ENCODE measurements around the gene HLA-E. TPM values are rescaled to one million over a fixed set of nuclear protein-coding genes. Genes with fewer than 3 reads are reported as not detected.
"Not testable (repeated sequence)": the region's sequence is repeated elsewhere in the genome, so short reads cannot be mapped to it uniquely, and the experiment has no call there.

HLA-E gene
- total RNA-seq, 5 donors from 2014 or later (not counting 1 experiment from before 2014, with no cell fraction given) = 1,114 to 1,417 (median 1,253) TPM

DNA sequence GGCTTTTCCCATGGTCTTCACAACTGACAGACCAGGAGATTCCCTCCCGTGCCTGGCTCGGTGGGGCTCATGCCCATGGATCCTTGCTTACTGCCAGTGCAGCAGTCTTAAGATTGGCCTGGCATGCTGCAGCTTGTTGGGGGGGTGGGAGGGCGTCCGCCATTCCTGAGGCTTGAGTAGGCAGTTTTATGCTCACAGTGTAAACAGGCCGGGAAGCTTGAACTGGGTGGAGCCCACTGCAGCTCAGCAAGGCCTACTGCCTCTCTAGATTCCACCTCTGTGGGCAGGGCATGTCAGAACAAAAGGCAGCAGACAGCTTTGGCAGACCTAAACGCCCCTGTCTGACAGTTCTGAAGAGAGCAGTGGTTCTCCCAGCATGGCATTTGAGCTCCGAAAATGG is 31.8 kb downstream of the HLA-E start:
- H3K4me3 Mint-ChIP-seq; H3K27ac ChIP-seq (ENCODE audit: low read length): not testable (repeated sequence)
- WGBS (ENCODE audit: insufficient coverage) = 86% methylated on average over 4 of the region's 7 CpGs

DNA sequence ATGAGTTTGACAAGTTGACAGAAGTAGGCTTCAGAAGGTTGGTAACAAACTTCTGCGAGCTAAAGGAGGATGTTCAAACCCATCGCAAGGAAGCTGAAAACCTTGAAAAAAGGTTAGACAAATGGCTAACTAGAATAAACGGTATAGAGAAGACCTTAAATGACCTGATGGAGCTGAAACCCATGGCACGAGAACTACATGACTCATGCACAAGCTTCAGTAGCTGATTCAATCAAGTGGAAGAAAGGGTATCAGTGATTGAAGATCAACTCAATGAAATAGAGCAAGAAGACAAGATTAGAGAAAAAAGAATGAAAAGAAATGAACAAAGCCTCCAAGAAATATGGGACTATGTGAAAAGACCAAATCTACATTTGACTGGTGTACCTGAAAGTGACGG is 32.6 kb downstream of the HLA-E start:
- POLR2A ChIA-PET = interaction anchor here in 1 of 2 donors (0.6 kb wide), 1 partner anchor 10 kb away, joined by 3 read pairs; no protein-coding TSS in a partner anchor
- H3K4me3 ChIP-seq (ENCODE audit: control insufficient read depth in 1 of 2, extremely low read depth in 1 of 2, low read length in 1 of 2); H3K27me3 Mint-ChIP-seq; ATAC-seq (replicated peaks in 1 of 4); H3K9me3 ChIP-seq; H3K27ac ChIP-seq (ENCODE audit: low read length); H3K27me3 ChIP-seq (replicated peaks in 1 of 2; ENCODE audit: control insufficient read depth in 2 of 2, extremely low read depth in 1 of 2, insufficient read depth in 2 of 2, low read length in 1 of 2); H3K4me3 Mint-ChIP-seq; H3K27ac Mint-ChIP-seq; DNase-seq; H3K36me3 ChIP-seq (ENCODE audit: control insufficient read depth in 2 of 2, extremely low read depth in 1 of 2, insufficient read depth in 1 of 2, low read length in 1 of 2): not testable (repeated sequence)
- peaks cover 42 to 66% (median 47%) of the 10 kb centered on the region in 3 donors for H3K4me1 Mint-ChIP-seq
- H3K9me3 Mint-ChIP-seq = peaks cover 7 to 19% (median 10%) of the 10 kb centered on the region in 3 donors
- peaks cover 23% of the 10 kb centered on the region for H3K36me3 Mint-ChIP-seq
- 80% methylated on average over 2 of the region's 5 CpGs for WGBS (ENCODE audit: insufficient coverage)
- H3K4me1 ChIP-seq (ENCODE audit: control insufficient read depth in 1 of 2, extremely low read depth in 1 of 2, insufficient read depth in 2 of 2, low read length in 2 of 2) = peaks cover 10 to 38% of the 10 kb centered on the region in 2 experiments
- CTCF ChIA-PET = interaction anchor here in 1 of 2 donors (1.0 kb wide), 1 partner anchor 13 kb away, joined by 3 read pairs; no protein-coding TSS in a partner anchor

More for the DNA sequence above, 31.8 kb downstream of the HLA-E start:
- CTCF ChIA-PET = interaction anchor here in 1 of 2 donors (1.0 kb wide), 1 partner anchor 12 kb away, joined by 3 read pairs; no protein-coding TSS in a partner anchor
- H3K4me3 ChIP-seq (ENCODE audit: control insufficient read depth in 1 of 2, extremely low read depth in 1 of 2, low read length in 1 of 2); ATAC-seq (replicated peaks in 1 of 4); H3K27me3 ChIP-seq (replicated peaks in 1 of 2; ENCODE audit: control insufficient read depth in 2 of 2, extremely low read depth in 1 of 2, insufficient read depth in 2 of 2, low read length in 1 of 2); H3K27me3 Mint-ChIP-seq; DNase-seq; H3K36me3 ChIP-seq (ENCODE audit: control insufficient read depth in 2 of 2, extremely low read depth in 1 of 2, insufficient read depth in 1 of 2, low read length in 1 of 2); H3K9me3 ChIP-seq; H3K27ac Mint-ChIP-seq: not testable (repeated sequence)
- Mint-ChIP-seq H3K36me3 (peaks cover 23% of the 10 kb centered on the region), H3K4me1 (peaks cover 48 to 67% (median 55%) of the 10 kb centered on the region in 3 donors), H3K9me3 (peaks cover 7 to 19% (median 10%) of the 10 kb centered on the region in 3 donors)
- peaks cover 10 to 46% of the 10 kb centered on the region in 2 experiments for H3K4me1 ChIP-seq (ENCODE audit: control insufficient read depth in 1 of 2, extremely low read depth in 1 of 2, insufficient read depth in 2 of 2, low read length in 2 of 2)
- POLR2A ChIA-PET = interaction anchor here in 1 of 2 donors (0.5 kb wide), 1 partner anchor 26 kb away, joined by 7 read pairs; no protein-coding TSS in a partner anchor

DNA sequence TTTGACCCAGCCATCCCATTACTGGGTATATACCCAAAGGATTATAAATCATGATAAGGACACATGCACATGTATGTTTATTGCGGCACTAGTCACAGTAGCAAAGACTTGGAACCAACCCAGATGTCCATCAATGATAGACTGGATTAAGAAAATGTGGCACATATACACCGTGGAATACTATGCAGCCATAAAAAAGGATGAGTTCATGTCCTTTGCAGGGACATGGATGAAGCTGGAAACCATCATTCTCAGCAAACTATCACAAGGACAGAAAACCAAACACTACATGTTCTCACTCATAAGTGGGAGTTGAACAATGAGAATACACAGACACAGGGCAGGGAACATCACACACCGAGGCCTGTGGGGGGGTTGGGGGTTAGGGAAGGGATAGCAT is 37.1 kb downstream of the HLA-E start:
- H3K9me3 Mint-ChIP-seq = peaks cover 0 to 13% (median 10%) of the 10 kb centered on the region in 3 donors
- ChIA-PET POLR2A (interaction anchor here in 1 of 2 donors (0.6 kb wide), 1 partner anchor 839 kb away, joined by 9 read pairs; no protein-coding TSS in a partner anchor), CTCF (interaction anchor here in 1 of 2 donors (1.3 to 1.6 kb wide), 2 partner anchors 8 to 15 kb away, joined by 3 to 4 read pairs; no protein-coding TSS in a partner anchor)
- not testable (repeated sequence) for H3K4me3 Mint-ChIP-seq; H3K9me3 ChIP-seq; DNase-seq; H3K4me3 ChIP-seq (ENCODE audit: control insufficient read depth in 1 of 2, extremely low read depth in 1 of 2, low read length in 1 of 2); H3K27me3 ChIP-seq (replicated peaks in 1 of 2; ENCODE audit: control insufficient read depth in 2 of 2, extremely low read depth in 1 of 2, insufficient read depth in 2 of 2, low read length in 1 of 2); H3K36me3 ChIP-seq (ENCODE audit: control insufficient read depth in 2 of 2, extremely low read depth in 1 of 2, insufficient read depth in 1 of 2, low read length in 1 of 2); H3K27ac Mint-ChIP-seq; ATAC-seq (replicated peaks in 1 of 4); H3K27me3 Mint-ChIP-seq; H3K27ac ChIP-seq (ENCODE audit: low read length)
- peaks cover 10 to 25% of the 10 kb centered on the region in 2 experiments for H3K4me1 ChIP-seq (ENCODE audit: control insufficient read depth in 1 of 2, extremely low read depth in 1 of 2, insufficient read depth in 2 of 2, low read length in 2 of 2)
- H3K4me1 Mint-ChIP-seq = peaks cover 40 to 69% (median 44%) of the 10 kb centered on the region in 3 donors
- H3K36me3 Mint-ChIP-seq = peaks cover 11% of the 10 kb centered on the region
- no CpG with 5 or more reads among the region's 3 CpGs for WGBS (ENCODE audit: insufficient coverage)

DNA sequence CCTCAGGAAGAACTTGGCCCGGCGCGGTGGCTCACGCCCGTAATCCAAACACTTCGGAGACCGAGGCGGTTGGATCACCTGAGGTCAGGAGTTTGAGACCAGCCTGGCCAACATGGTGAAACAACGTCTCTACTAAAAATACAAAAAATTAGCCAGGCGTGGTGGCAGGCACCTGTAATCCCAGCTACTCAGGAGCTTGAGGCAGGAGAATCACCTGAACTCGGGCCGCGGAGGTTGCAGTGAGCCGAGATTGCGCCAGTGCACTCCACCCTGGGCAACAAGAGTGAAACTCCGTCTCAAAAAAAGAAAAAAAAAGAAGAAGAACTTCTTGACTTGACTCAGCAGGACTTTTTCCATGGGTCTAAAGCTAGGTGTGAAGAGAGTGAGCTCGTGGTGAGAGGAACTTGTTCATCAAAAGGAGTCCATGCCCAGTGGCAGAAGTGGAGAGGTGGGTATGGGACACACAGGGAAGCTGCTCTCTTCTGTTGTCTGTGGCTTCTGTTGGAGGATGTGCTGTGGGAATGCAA is 40.1 kb downstream of the HLA-E start:
- peak overlapping the region; percentile 55 for H3K27ac ChIP-seq (ENCODE audit: low read length)
- H3K9me3 Mint-ChIP-seq; H3K27me3 Mint-ChIP-seq; H3K9me3 ChIP-seq; H3K4me3 ChIP-seq (ENCODE audit: control insufficient read depth in 1 of 2, extremely low read depth in 1 of 2, low read length in 1 of 2); H3K36me3 Mint-ChIP-seq; H3K27me3 ChIP-seq (replicated peaks in 1 of 2; ENCODE audit: control insufficient read depth in 2 of 2, extremely low read depth in 1 of 2, insufficient read depth in 2 of 2, low read length in 1 of 2); H3K36me3 ChIP-seq (ENCODE audit: control insufficient read depth in 2 of 2, extremely low read depth in 1 of 2, insufficient read depth in 1 of 2, low read length in 1 of 2): not testable (repeated sequence)
- ATAC-seq (replicated peaks in 1 of 4) = peak in 2 of 4 experiments; percentile 26 to 42
- POLR2A ChIA-PET = interaction anchor here (0.6 to 0.8 kb wide), 5 partner anchors 13 to 539 kb away, joined by 3 to 10 read pairs (median 3); no protein-coding TSS in a partner anchor
- H3K4me1 ChIP-seq (ENCODE audit: control insufficient read depth in 1 of 2, extremely low read depth in 1 of 2, insufficient read depth in 2 of 2, low read length in 2 of 2) = peaks cover 10 to 43% of the 10 kb centered on the region in 2 experiments
- DNase-seq = peak in 1 of 35 experiments; percentile 50
- CTCF ChIA-PET = interaction anchor here (0.5 to 1.9 kb wide), 12 partner anchors 11 to 1734 kb away, joined by 3 to 10 read pairs (median 3); no protein-coding TSS in a partner anchor
- peaks cover 47 to 70% (median 50%) of the 10 kb centered on the region in 3 donors for H3K4me1 Mint-ChIP-seq
- peak overlapping the region; percentile 88 to 93 for H3K27ac Mint-ChIP-seq
- WGBS (ENCODE audit: insufficient coverage) = 56% methylated on average over 17 of the region's 17 CpGs
- peak overlapping the region in 2 of 3 donors; percentile 43 to 48 for H3K4me3 Mint-ChIP-seq

DNA sequence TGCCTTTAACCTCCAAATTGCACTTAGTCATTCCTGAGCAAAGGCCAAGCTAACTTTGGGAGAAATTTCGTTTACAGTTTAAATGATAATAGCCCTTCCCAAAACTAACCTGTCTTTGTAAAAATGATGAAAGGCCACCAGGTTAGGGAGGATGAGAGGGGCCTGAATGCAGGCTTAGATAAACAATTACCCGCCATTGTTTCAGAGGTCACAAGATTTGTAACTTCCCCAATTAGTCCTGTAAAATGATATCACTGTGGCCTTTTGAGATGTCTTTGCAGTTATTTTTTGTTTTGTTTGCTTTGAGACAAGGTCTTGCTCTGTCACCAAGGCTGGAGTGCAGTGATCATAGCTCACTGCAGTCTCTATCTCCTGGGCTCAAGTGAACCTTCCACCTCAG is 40.7 kb downstream of the HLA-E start:
- Mint-ChIP-seq H3K27me3 (no peaks in the 10 kb centered on the region), H3K27ac (peak overlapping the region; percentile 88 to 93), H3K4me1 (peaks cover 41 to 64% (median 49%) of the 10 kb centered on the region in 3 donors), H3K36me3 (no peaks in the 10 kb centered on the region), H3K4me3 (peak overlapping the region in 1 of 3 donors; percentile 48), H3K9me3 (peaks cover 0 to 1% (median 0%) of the 10 kb centered on the region in 3 donors)
- ChIA-PET CTCF (interaction anchor here (0.5 to 1.9 kb wide), 13 partner anchors 9 to 1733 kb away, joined by 3 to 10 read pairs (median 3); no protein-coding TSS in a partner anchor), POLR2A (interaction anchor here (0.6 to 0.8 kb wide), 5 partner anchors 14 to 538 kb away, joined by 3 to 10 read pairs (median 3); no protein-coding TSS in a partner anchor)
- ATAC-seq (replicated peaks in 1 of 4) = no peak
- no CpG with 5 or more reads among the region's 2 CpGs for WGBS (ENCODE audit: insufficient coverage)
- H3K4me3 ChIP-seq (ENCODE audit: control insufficient read depth in 1 of 2, extremely low read depth in 1 of 2, low read length in 1 of 2) = no peak overlapping the region
- no peaks in the 10 kb centered on the region for H3K9me3 ChIP-seq
- no peaks in the 10 kb centered on the region for H3K36me3 ChIP-seq (ENCODE audit: control insufficient read depth in 2 of 2, extremely low read depth in 1 of 2, insufficient read depth in 1 of 2, low read length in 1 of 2)
- DNase-seq = no peak
- H3K27ac ChIP-seq (ENCODE audit: low read length) = no peak overlapping the region
- H3K4me1 ChIP-seq (ENCODE audit: control insufficient read depth in 1 of 2, extremely low read depth in 1 of 2, insufficient read depth in 2 of 2, low read length in 2 of 2) = peaks cover 10 to 43% of the 10 kb centered on the region in 2 experiments
- no peaks in the 10 kb centered on the region for H3K27me3 ChIP-seq (replicated peaks in 1 of 2; ENCODE audit: control insufficient read depth in 2 of 2, extremely low read depth in 1 of 2, insufficient read depth in 2 of 2, low read length in 1 of 2)
